KMS-11 (cell line): ENCODE data around the gene SPAG9.

Source experiments
- H2AFZ ChIP-seq: fragments of 200-600 bp; sonication (generic); 2 replicates; pipeline ENCODE4 v1.6.1; 2016; ENCODE audit warnings: antibody characterized with exemption, mixed run types, low read depth
- H3K27ac ChIP-seq: fragments of 200-600 bp; sonication (generic); 2 replicates; pipeline ENCODE4 v1.6.1; 2016; ENCODE audit warnings: mild to moderate bottlenecking, mixed run types
- H3K27me3 ChIP-seq: fragments of 200-600 bp; sonication (generic); 2 replicates; pipeline ENCODE4 v1.6.1; 2017; ENCODE audit warnings: mild to moderate bottlenecking, low read depth, mixed run types, moderate library complexity; ENCODE audit not compliant: insufficient read depth
- H3K36me3 ChIP-seq: fragments of 200-600 bp; sonication (generic); 2 replicates; pipeline ENCODE4 v1.6.1; 2017; ENCODE audit warnings: mild to moderate bottlenecking, mixed run types; ENCODE audit not compliant: insufficient read depth
- H3K4me1 ChIP-seq: fragments of 200-600 bp; sonication (generic); 2 replicates; pipeline ENCODE4 v1.6.1; 2016; ENCODE audit warnings: mild to moderate bottlenecking, low read depth, mixed run types; ENCODE audit not compliant: poor library complexity, severe bottlenecking
- H3K4me2 ChIP-seq: fragments of 200-600 bp; sonication (generic); 2 replicates; pipeline ENCODE4 v1.7.0; 2016; ENCODE audit warnings: mild to moderate bottlenecking, mixed run types
- H3K4me3 ChIP-seq: fragments of 200-600 bp; sonication (generic); IDR thresholded peaks from 2 replicates; pipeline ENCODE4 v1.6.1; 2017; ENCODE audit warnings: low read depth, low read length, mixed read lengths; ENCODE audit not compliant: insufficient read depth
- H3K79me2 ChIP-seq: fragments of 200-600 bp; sonication (generic); 2 replicates; pipeline ENCODE4 v1.6.1; 2016; ENCODE audit warnings: low read depth, mixed run types; ENCODE audit not compliant: insufficient read depth
- H3K9ac ChIP-seq: fragments of 200-600 bp; sonication (generic); 2 replicates; pipeline ENCODE4 v1.6.1; 2016; ENCODE audit warnings: mild to moderate bottlenecking, mixed run types
- H4K20me1 ChIP-seq: fragments of 200-600 bp; sonication (generic); 2 replicates; pipeline ENCODE4 v1.6.1; 2016; ENCODE audit warnings: mild to moderate bottlenecking, mixed run types; ENCODE audit not compliant: insufficient read depth
- CTCF ChIP-seq: fragments of 200-600 bp; sonication (generic); conservative IDR thresholded peaks from 2 replicates; pipeline ENCODE4 v1.6.1; 2017; ENCODE audit warnings: low read depth, mild to moderate bottlenecking, antibody characterized with exemption, low read length, moderate library complexity, mixed read lengths

Gene SPAG9

GRCh38 chr17:51059781-51060180, 60.9 kb downstream of the SPAG9 start:
- no peak overlapping the region for H3K4me3 ChIP-seq
- H3K4me2 ChIP-seq: no peak overlapping the region
- no peak for TF ChIP-seq CTCF
- no peaks in the 10 kb centered on the region for H3K79me2 ChIP-seq
- H3K4me1 ChIP-seq: peaks cover 20% of the 10 kb centered on the region
- H2AFZ ChIP-seq: no peak overlapping the region
- H3K27me3 ChIP-seq: no peaks in the 10 kb centered on the region
- no peaks in the 10 kb centered on the region for H4K20me1 ChIP-seq
- H3K36me3 ChIP-seq: no peaks in the 10 kb centered on the region
- no peak overlapping the region for H3K27ac ChIP-seq
- H3K9ac ChIP-seq: no peak overlapping the region

DNA sequence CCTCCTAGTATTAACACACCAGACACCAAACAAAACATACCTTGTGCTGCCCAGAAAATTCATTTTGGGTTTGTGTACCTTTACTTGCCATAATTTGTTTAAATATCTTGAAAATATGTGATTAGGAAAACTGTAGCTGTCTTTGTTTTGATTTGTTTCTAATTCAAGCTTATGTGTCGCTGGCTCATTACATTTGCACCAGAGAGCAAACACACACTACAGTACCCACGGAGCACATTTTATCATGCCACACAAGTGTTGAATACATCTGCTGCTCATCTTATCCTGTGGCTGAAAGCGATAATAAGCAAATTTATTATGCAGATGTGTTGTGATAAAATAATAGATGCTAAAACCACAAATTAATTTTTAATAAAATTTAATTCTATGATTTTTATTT, 63.1 kb downstream of the SPAG9 start:
- H3K79me2 ChIP-seq: no peaks in the 10 kb centered on the region

DNA sequence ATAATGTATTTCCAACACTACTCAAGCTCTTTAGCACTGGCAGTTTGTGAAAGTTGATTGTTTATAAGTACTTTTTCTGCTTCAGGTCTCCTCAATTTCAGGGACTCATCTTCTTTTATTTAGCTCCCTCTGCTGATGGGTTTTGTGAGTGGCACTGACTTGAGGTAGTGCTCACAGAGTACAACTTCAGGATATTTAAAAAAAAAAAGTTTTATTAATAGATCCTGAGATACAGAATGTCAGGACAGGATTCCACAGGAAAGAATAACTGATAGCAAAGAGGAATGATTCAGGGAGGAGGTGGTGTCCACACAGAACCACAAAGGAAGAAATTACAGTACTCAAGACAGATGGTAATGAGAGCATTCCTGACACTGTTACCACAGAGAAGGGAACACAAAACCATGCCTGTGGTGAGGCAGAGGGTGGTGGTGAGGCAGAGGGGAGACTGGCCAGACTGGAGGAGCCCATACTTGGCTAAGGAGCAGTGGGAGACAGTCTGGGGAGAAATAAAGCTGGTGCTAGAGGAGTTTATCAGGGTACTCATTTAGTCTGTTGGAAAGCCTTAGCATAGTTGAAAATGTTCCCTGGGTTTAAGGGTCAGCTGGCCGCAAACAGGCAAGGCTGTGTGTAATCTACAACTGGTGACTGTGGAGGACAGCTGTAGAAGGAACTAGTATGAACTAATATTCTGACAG, 63.7 kb downstream of the SPAG9 start:
- H3K79me2 ChIP-seq: no peaks in the 10 kb centered on the region
- H3K4me2 ChIP-seq: no peak overlapping the region; the same call in 1 of the 2 replicates
- H4K20me1 ChIP-seq: no peaks in the 10 kb centered on the region
- peak; percentile 70 for TF ChIP-seq CTCF
- H2AFZ ChIP-seq: no peak overlapping the region
- no peak overlapping the region for H3K4me3 ChIP-seq
- no peaks in the 10 kb centered on the region for H3K27me3 ChIP-seq
- peak overlapping the region; percentile 11; the same call in 1 of the 2 replicates for H3K27ac ChIP-seq
- peaks cover 20% of the 10 kb centered on the region for H3K4me1 ChIP-seq
- H3K36me3 ChIP-seq: no peaks in the 10 kb centered on the region
- H3K9ac ChIP-seq: no peak overlapping the region

More for the DNA sequence above, 63.1 kb downstream of the SPAG9 start:
- no peak overlapping the region for H2AFZ ChIP-seq
- no peak overlapping the region for H3K9ac ChIP-seq
- H3K27ac ChIP-seq: no peak overlapping the region; the same call in 1 of the 2 replicates
- H4K20me1 ChIP-seq: no peaks in the 10 kb centered on the region
- no peaks in the 10 kb centered on the region for H3K36me3 ChIP-seq
- no peak overlapping the region for H3K4me3 ChIP-seq
- no peak overlapping the region for H3K4me2 ChIP-seq
- peaks cover 20% of the 10 kb centered on the region for H3K4me1 ChIP-seq
- no peak; the same call in 1 of the 2 replicates for TF ChIP-seq CTCF
- no peaks in the 10 kb centered on the region for H3K27me3 ChIP-seq

GRCh38 chr17:51054748-51055147, 65.9 kb downstream of the SPAG9 start:
- TF ChIP-seq CTCF: no peak
- no peaks in the 10 kb centered on the region for H3K27me3 ChIP-seq
- no peak overlapping the region for H3K9ac ChIP-seq
- no peak overlapping the region for H3K4me2 ChIP-seq
- H3K36me3 ChIP-seq: no peaks in the 10 kb centered on the region
- no peaks in the 10 kb centered on the region for H3K79me2 ChIP-seq
- no peak overlapping the region for H3K27ac ChIP-seq
- H2AFZ ChIP-seq: no peak overlapping the region
- H4K20me1 ChIP-seq: no peaks in the 10 kb centered on the region
- peaks cover 25% of the 10 kb centered on the region for H3K4me1 ChIP-seq
- H3K4me3 ChIP-seq: no peak overlapping the region
